ENCODE data around the gene PLXDC2. TPM values are rescaled to one million over a fixed set of nuclear protein-coding genes. Genes with fewer than 3 reads are reported as not detected.
"Not testable (repeated sequence)": the region's sequence is repeated elsewhere in the genome, so short reads cannot be mapped to it uniquely, and the experiment has no call there.

The PLXDC2 gene
- total RNA-seq, 1 donor from 2014 or later = 92.0 TPM

GRCh38 chr10:19977097-19977521 lies 160.9 kb downstream of the PLXDC2 start:
- DNase-seq (ENCODE audit: low spot score) = no peak

GRCh38 chr10:19979628-19980027 lies 163.4 kb downstream of the PLXDC2 start:
- DNase-seq (ENCODE audit: low spot score) = no peak

- DNase-seq (ENCODE audit: low spot score) = no peak
Measured at GRCh38 chr10:19983880-19984565, 167.8 kb downstream of the PLXDC2 start.

GRCh38 chr10:19985745-19986144 lies 169.5 kb downstream of the PLXDC2 start:
- DNase-seq (ENCODE audit: low spot score) = no peak

- no peak for DNase-seq (ENCODE audit: low spot score)
Measured at GRCh38 chr10:19986591-19986990, 170.4 kb downstream of the PLXDC2 start.

GRCh38 chr10:19987931-19988330 lies 171.7 kb downstream of the PLXDC2 start:
- no peak for DNase-seq (ENCODE audit: low spot score)

GRCh38 chr10:19993714-19994315 lies 177.6 kb downstream of the PLXDC2 start:
- DNase-seq (ENCODE audit: low spot score) = no peak

- DNase-seq (ENCODE audit: low spot score) = no peak
Measured at GRCh38 chr10:19998482-19998881, 182.2 kb downstream of the PLXDC2 start.

GRCh38 chr10:19999431-19999830 lies 183.2 kb downstream of the PLXDC2 start:
- DNase-seq (ENCODE audit: low spot score) = no peak

GRCh38 chr10:20002026-20002425 lies 185.8 kb downstream of the PLXDC2 start:
- DNase-seq (ENCODE audit: low spot score) = not testable (repeated sequence)

- DNase-seq (ENCODE audit: low spot score) = no peak
Measured at GRCh38 chr10:20002657-20003056, 186.4 kb downstream of the PLXDC2 start.

- DNase-seq (ENCODE audit: low spot score) = peak; percentile 31
Measured at GRCh38 chr10:20004087-20004523, 187.9 kb downstream of the PLXDC2 start.

GRCh38 chr10:20005638-20006037 lies 189.4 kb downstream of the PLXDC2 start:
- DNase-seq (ENCODE audit: low spot score) = no peak

GRCh38 chr10:20006169-20006870 lies 190.1 kb downstream of the PLXDC2 start:
- DNase-seq (ENCODE audit: low spot score) = no peak

GRCh38 chr10:20007426-20007825 lies 191.2 kb downstream of the PLXDC2 start:
- no peak for DNase-seq (ENCODE audit: low spot score)

GRCh38 chr10:20013991-20014750 lies 197.9 kb downstream of the PLXDC2 start:
- no peak for DNase-seq (ENCODE audit: low spot score)

- no peak for DNase-seq (ENCODE audit: low spot score)
Measured at GRCh38 chr10:20017961-20018360, 201.7 kb downstream of the PLXDC2 start.

- DNase-seq (ENCODE audit: low spot score) = no peak
Measured at GRCh38 chr10:20020677-20021076, 204.4 kb downstream of the PLXDC2 start.

- no peak for DNase-seq (ENCODE audit: low spot score)
Measured at GRCh38 chr10:20029523-20029922, 213.3 kb downstream of the PLXDC2 start.

- DNase-seq (ENCODE audit: low spot score) = no peak
Measured at GRCh38 chr10:20033476-20033875, 217.2 kb downstream of the PLXDC2 start.

- DNase-seq (ENCODE audit: low spot score) = no peak
Measured at GRCh38 chr10:20034732-20035131, 218.5 kb downstream of the PLXDC2 start.

GRCh38 chr10:20040012-20040411 lies 223.8 kb downstream of the PLXDC2 start:
- DNase-seq (ENCODE audit: low spot score) = no peak
